HG02852 (cell line): ENCODE results near the gene STIM1.
"Not testable (repeated sequence)": the region's sequence is repeated elsewhere in the genome, so short reads cannot be mapped to it uniquely, and the experiment has no call there.

Experiments
- ATAC-seq: cut with Tn5 transposase; IDR thresholded peaks from one replicate; pipeline ENCODE4 v1.9.1; 2021; ENCODE audit warnings: mild to moderate bottlenecking, moderate library complexity; ENCODE audit not compliant: unreplicated experiment

STIM1 gene

DNA sequence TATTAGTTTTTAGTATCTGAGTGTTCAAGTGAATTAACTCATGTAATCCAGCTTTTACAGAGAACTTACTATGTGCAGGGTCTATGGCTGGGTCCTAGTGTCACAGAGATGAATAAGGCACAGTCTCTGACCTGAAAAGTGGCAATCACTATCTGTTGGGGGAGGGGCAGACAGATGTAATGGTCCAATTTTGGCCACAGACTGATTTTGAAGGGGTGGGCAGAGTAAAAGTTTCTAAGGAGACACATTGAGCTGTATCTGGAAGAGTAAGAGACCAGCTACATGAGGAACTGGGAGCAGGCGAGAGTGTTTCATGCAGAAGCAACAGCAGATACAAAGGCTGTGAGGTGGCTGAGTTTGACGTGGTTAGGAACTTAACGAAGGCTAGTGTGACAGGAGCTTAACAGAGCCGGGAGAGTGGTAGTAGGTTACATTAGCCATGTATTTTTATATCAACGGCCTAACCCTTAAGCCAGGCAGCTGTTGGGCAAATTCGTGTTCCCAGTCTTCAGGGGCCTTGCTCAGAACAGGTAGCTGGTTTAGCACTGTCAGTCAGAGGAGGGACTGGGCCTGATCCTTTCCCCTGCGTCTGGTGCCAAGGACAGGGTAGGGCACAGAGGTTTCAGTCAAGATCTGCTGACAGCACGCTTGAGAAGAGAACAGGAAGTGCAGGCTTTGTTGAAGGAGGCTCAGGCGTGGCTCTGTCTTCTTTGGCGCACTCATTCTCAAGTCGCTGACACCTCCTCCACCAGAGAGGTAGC is 1.4 kb upstream of the STIM1 start:
- peak; percentile 30 for ATAC-seq

DNA sequence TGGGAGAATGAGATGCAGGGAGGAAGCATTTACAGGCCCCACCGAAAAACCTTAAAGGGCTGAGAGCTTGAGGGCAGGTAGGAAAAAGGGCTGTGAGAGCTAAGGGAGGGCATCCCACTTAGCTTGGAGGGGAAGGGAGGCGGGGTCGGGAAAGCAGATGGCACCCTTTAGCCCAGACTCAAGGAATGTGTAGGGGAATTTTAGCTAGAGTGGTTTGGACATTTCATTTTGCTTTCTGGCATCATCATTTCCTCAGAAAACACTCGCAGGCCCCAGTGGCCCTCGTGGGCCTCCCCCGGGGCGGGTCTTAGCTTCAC is 846 bp upstream of the STIM1 start:
- no peak for ATAC-seq

DNA sequence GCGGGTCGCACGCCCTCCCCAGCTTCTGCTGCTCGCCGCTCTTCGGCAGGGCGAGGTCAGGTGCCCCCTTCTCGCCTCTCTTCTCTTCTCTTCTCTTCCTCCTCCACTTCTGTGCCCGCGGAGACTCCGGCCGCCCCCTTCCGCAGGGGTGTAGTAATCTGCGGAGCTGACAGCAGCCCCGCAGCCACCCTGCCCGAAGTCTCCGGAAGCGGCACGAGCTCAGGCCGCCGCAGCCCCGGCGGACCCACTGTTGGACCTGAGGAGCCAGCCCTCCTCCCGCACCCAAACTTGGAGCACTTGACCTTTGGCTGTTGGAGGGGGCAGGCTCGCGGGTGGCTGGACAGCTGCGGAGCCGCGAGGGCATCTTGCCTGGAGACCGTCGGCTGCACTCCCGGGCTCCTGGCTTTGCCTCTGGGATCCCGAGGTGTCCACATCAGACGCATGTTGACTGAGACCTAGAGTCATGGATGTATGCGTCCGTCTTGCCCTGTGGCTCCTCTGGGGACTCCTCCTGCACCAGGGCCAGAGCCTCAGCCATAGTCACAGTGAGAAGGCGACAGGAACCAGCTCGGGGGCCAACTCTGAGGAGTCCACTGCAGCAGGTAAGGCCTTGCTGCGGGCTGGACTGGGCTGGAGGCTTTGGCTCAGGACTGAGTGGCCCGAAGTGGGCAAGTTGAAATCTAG is 486 bp downstream of the STIM1 start:
- peak; percentile 10 for ATAC-seq

DNA sequence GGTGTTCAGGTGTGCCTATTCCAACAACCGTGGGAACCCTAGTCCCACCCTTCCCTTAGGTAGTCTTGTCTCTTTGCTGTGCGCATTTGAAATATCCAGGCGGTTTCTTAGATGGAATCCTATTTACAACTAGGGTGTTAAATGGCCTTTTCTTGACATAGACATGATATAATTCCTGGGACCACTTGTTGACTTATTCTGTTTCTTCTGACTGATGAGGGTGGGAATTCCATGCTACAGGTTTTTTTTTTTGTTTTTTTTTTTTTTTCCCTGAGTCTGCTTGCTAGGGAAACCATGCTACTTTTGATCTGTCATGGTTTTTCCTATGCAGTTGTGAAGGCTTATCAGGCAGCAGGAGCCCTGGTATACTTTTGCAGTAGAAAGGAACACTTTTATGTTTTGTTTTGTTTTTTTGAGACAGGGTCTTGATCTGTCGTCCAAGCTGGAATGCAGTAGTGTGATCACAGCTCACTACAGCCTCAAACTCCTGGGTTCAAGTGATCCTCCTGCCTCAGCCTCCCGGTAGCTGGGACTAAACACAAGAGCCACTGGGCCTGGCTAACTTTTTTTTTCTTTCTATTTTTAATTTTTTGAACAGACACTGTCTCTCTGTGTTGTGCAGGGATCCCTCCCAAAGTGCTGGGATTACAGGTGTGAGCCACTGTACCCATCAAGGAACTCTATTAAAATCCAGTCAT is 1.5 kb downstream of the STIM1 start:
- no peak for ATAC-seq

DNA sequence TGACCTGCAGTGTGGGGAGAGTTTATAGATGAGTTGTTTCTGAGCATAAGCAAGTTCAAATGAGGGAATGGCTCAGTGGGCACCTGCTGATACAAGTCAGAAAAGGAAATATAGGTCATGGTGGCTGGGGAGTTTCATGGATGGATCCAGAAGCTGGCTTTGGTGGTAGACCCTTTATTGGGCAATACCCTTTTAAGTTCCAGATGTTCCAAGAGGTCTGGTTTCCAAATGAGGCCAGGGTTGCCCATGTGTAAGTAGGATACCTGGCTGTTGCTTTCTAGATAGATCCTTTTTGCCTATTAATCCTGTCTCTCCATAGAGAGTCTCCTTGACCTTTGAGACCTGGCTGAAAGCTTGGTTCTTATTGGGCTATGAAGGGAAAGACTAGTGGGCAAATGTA is 2.2 kb downstream of the STIM1 start:
- ATAC-seq, result no peak

DNA sequence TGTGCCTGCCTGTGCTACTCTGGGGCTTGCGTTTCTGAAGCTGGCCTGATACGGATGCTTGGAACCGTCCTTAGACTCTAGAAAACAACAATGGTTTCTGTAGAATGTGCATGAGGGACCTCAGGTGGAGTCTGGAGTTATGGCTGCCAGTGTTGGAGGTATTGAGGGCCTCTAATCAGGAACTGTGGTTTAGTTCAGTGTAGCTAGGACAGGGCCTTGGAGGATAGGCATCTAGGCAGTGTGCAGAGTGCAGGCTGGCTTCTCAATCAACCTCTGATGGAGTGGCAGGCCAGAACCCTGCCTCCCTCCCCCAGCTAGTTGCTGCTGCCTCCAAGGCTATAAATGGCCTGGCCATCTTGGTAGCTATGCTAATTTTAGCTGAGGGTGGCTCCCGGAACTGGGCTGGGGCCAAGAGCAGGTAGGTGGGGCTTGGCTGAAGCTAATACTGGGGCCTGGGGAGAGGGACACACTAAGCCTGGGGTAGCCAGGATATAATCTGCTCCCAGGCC is 4.0 kb downstream of the STIM1 start:
- ATAC-seq, result peak; percentile 27

DNA sequence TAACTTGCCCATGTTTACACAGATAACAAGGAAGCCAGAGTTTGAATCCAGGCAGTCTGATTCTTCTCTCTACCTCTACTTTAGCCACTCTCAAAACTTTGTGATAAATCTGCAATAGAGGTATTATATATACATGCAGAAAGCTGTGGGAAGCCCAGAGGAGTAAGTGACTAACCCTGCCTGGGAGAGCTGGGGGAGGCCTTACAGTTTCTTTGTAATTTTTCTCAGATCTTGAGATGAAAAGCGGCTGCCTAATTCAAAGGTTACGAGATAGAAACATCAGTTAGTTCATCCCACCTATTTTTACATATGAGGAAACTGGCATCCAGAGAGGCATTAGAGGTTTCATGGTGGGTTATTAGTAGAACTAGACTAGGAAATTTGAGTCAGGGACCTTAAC is 4.9 kb downstream of the STIM1 start:
- ATAC-seq, result no peak

DNA sequence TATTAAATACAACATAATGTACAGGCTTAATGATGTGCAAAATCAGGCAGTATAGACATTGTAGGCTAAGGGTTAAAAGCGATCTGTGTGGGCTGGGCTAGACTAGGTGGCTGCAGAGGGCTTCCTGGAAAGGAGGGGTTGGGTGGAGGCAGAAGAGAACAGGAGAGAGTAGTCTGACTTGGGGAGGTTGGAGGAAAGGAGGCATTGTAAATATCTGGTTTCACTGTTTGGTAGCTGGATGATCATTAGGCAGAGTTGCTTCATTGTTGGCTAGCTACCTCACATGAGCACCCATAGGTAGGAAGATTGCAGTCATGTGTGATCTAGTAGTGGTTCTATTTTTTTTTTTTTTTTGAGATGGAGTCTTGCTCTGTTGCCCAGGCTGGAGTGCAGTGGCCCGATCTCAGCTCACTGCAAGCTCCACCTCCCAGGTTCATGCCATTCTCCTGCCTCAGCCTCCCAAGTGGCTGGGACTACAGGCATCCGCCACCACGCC is 5.5 kb downstream of the STIM1 start:
- not testable (repeated sequence) for ATAC-seq

DNA sequence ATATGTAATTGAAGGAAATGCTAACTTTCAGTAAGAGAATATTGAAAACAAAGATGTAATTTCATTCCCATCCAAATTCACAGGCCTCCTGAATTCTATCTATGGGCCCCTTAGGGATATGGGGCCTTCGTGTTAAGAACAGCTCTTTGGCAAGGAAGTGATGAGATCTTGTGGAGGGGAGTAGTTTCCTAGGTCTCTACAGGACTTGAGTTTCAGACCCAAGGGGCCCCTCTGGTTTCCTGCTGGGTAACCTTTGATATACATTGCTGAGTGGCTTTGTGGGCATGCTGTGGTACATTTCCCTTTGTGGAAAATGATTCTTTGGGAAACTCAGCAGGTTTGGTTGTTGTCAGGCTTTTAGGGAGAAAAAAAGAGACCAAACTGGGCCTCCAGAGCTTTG is 6.2 kb downstream of the STIM1 start:
- ATAC-seq, result no peak

DNA sequence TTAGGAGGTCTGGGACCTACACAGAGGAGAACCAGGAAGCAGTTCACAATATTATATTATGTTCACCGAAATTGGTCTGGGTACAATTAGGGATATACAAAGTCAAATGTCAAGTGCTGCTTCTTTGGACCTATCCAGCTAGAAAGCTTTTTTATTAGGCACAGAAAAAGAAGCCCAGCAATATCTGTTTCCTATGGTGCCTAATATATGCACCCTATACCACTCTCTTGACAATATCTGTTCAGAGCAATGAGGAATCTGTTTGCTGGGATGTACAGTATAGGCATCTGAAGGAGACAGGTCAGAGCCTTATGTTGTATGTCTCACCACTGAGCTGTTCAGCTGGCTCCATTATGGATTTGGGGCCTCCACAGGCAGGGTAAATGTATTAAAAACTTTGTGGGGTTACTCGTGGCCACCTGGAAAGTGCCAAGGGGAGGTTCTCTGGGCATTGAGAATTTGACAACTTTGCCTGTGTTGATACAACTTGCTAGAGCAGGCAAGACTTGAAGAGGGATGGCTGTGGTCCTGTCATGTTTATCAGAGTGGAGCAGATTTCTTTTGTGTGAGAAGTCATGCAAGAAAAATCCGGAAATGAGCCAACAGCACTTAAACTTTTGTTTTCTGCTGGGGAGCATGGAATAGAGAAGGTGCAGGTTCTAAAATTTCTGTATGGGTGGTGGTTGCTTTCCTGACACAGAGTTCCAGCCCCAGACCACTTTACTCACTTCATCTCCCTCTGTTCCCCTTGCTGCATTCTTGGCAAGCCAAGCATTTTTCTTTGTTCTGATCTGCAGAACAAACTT is 10.1 kb downstream of the STIM1 start:
- peak; percentile 43 for ATAC-seq

DNA sequence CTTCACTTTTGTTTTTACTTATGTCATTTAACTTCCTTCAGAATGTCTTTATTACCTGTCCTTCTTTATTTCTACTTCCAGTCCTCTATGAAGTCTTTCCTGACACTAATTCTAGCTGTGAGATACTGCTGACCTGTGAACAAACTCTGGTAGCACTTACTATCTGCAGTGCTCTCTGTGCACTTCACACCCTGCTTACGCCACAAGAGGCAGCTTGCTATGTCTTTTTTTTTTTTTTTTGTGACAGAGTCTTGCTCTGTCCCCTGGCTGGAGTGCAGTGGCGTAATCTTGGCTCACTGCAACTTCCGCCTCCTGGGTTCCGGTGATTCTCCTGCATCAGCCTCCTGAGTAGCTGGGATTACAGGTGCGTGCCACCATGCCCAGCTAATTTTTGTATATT is 10.7 kb downstream of the STIM1 start:
- no peak for ATAC-seq

DNA sequence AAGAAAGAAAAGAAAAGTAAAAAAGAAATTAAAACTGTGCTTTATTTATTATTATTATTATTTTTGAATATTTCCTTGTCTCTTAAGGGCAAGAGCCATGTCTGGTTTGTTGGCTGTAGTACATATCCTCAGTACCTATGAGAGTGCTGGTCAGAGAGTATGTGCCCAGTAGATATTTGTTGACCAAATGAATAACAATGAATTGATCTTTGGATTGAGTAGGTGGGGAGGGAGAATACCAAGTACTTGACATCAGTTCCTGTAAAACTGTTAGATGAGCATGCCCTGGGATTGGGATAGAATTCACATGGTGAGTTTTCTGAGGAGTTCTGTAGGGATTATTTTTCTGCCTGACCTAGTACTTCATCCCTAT is 11.4 kb downstream of the STIM1 start:
- ATAC-seq, result no peak

DNA sequence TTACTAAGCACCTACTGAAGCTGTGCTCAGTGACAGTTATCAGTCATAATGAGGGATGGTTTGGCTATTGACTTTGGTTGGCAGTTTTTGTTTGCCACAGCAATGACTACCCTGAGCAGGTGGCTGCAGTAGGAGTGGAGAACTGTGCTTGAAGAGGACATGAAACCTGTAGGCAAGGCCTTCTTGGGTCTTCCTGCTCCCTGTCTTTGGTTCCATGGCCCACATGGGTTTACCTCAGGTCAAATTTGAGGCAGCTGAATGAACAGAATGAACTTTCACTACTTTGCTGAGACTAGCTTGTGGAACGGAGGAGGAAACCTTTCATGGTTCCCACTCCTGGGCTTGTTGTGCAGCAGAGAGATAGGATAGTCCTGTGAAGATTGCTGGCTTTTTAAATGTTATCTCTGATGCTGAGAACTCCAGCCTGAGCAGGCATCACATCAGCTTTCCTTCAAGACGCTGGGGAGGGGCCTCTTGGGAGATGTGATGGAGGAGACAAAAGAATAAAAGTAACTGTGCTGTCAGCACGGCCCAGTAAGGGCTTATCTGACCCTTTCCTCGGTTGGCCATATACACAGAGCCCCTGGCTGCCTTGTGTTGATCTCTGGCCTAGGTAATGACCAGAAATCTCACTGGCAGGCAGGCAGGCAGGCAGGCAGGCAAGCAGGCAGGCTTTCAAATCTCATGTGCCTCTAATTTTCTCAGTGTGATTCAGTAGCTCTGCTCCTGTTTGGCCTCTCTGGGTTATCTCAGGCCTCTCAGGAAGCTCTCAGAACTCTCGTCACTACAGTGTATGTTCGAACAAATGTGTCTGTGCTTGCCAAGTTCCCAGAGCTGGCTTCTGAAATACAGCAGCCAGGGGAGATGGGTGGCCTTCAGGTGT is 12.0 kb downstream of the STIM1 start:
- ATAC-seq, result peak; percentile 63

DNA sequence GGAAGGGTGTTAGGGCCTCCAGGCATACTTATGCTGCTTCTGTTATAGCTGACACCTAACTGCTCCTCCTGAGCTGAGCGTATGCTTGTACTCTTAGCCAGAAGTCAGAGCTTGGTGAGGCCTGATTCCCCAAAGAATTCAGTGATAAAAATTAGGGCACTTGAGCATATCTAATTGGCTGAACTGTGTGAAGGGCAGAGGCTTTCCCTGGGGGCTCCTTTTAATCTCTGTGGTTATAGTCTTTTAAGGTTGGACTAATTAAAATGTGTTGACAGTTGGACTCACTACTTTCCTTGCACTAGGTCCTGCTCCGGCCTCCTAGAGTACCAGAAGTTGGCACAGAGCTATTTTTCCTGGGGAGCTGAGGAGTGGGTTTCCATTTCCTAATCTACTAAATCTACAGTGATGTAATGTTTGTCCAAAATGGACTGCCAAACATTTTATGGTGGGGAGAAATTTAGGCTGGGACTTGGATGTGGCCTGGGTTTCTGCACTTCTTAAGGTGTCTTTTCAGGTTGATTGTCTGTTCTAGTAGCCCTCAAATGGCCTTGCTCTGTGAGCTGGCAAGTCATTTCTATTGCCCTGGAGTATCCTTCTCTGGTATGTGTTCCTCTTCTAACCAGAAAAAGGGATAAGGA is 18.4 kb downstream of the STIM1 start:
- no peak for ATAC-seq

DNA sequence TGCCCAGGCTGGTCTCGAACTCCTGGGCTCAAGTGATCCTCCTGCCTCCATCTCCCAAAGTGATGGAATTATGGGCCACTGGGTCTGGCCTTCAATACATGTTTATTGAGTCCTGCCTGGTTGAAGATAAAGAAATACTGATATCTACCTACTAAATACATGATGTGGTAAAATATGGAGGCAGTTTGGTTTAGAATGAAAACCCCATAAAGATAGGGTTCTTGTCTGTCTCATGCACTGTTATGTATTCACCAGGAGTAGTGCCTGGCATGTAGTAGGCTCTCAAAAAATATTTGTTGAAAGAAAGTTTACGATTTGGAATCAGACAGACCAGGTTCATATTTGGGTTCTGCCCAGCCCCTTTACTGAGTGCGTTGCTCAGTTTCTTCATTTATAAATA is 21.1 kb downstream of the STIM1 start:
- ATAC-seq, result no peak

DNA sequence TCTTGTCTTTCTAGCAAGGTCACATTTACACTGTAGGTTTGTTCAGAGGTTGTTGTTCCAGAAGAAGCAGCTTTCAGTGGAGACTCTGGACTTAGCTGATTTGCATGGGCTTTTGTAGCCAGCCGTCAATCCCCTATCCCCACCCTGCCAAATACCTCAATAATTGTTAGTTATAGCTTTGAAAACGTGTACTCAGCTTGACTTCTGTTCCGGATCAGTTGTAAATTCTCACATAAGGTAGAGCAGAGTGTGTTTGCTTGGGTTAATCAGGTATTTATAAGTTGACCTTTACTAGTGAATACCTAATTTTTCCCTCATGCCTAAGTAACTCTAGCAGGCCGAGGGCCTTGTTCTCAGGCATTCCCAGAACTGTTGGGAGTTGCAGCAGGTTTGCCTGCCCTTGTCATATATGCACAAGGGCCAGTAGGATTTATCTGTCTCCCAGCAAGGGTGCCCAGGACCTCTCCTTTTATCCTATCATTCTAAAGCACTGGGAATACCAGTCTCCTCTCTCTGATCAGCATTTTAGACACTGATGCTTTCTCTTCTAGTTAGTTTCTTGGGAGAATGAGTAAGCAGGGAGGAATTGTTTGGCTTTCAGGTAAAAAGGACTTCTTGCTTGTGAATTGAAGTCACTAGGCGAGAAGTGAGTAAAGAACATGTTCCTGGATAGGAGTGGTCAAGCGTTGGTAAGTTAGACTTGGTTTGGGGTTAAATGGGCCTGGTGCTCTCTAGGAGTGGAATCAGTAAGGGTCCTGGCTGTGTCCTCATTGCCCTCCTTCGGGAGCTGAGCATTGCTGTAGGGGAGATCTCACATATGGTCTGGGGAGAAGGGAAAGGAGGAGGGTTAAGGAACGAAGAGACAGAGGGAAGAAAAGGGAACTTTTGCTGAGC is 22.1 kb downstream of the STIM1 start:
- no peak for ATAC-seq

DNA sequence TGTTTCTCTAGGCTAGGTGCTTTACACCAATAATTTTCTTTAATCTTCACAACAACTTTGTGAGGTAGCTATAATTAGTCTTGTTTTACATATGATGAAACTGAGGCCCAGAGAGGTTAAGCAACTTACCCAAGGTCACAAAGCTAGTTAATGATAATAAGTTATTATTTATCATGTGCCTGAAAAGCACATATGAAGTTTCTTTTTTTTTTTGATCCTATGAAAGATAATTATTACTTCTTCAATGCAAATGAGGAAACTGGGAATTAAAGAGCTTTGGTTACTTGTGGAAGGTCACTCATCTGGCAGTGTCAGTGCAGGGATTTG is 22.8 kb downstream of the STIM1 start:
- no peak for ATAC-seq

DNA sequence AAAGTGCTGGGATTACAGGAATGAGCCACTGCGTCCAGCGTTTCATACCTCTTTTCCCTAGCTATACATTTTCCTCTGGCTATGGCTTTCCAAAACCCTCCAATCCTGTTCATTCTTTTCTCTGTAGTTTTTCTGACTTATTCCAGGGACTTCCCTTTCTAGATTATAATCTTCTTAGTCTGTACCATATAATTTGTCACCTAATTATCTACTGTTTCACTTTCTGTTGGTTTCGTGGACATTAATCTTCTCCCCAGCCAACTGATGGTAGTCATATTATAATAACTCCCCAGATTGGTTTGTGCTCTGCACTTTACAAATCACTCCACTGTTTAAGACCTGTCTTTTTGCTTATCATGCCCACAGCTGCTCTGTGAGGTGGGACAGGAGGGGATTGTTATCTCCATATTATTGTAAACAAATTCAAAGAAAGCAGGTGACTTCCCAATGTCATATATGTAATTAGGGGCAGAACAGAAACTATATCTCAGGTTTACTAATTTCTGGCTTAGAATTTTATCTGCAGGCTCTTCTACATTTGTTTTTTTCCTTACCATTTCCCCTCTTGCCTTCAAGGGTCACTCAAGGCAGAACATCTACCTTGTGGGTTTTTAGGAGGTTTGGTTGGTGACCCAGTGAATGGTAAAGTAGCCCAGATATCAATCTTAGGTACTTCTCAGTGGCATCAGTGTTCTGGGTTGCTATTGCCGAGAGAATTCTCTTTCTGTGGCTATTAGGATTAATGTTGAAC is 23.9 kb downstream of the STIM1 start:
- peak; percentile 47 for ATAC-seq
